Amniotic epithelial cell (primary cell): ENCODE data around the gene CER1.

Experiments used
- DNase-seq: peaks from one replicate; pipeline ENCODE4 v3.0.0-alpha.2; 2010; ENCODE audit warnings: low read depth

The CER1 gene

GRCh38 chr9:14722391-14723035, at the start of gene CER1:
Gene CER1 (minus strand): TSS chr9:14722733. CDS start chr9:14722672, 61 bp downstream.
- no peak for DNase-seq

- DNase-seq: no peak
Observed at GRCh38 chr9:14770592-14770991, 48.1 kb upstream of the CER1 start.

GRCh38 chr9:14769230-14769571, 46.7 kb upstream of the CER1 start:
- DNase-seq: no peak

- DNase-seq: peak; percentile 46
Observed at GRCh38 chr9:14768405-14769229, 46.1 kb upstream of the CER1 start.

- DNase-seq: no peak
Observed at GRCh38 chr9:14766299-14766698, 43.8 kb upstream of the CER1 start.

GRCh38 chr9:14761584-14761983, 39.1 kb upstream of the CER1 start:
- no peak for DNase-seq

DNA sequence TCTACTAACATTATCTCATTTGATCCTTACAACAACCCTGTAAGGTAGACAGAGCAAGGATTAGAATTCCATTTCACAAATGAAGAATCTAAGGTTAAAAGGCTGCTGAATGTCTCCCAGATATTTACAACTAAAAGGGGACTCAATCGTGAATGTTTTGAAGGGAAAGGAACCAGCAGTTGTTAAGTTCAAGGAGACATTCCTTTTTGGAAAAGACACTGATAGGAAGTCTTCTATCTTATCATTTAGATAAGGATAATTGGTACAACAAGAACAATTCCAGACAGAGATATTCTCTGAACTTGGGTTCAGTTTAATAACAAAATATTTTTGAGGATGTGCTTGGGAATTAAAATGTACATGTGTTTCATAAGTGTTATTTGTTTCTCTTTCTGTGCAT, 37.5 kb upstream of the CER1 start:
- DNase-seq: no peak

DNA sequence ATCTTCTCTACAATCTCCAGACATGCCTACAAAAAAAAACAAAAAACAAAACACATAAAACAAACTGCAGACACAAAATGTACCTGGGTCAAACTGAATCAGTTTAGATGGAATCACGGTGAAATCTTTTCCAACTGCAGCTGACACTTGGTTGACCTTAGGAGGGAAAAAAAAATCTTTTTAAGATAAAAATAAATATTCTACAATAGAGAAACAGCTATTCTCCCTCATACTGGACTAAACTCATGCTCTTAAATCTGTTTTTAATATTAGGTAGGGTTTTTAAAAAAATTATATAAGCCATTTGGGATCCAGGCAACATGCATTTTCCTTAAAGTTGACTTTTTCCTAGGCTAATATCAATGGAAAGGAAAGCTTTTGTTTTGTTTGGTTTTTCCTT, 33.8 kb upstream of the CER1 start:
- DNase-seq: no peak

GRCh38 chr9:14752871-14753270, 30.3 kb upstream of the CER1 start:
- DNase-seq: no peak

- no peak for DNase-seq
Observed at GRCh38 chr9:14752271-14752670, 29.7 kb upstream of the CER1 start.

- DNase-seq: no peak
Observed at GRCh38 chr9:14750821-14751220, 28.3 kb upstream of the CER1 start.

GRCh38 chr9:14749741-14750211, 27.2 kb upstream of the CER1 start:
- no peak for DNase-seq

- DNase-seq: no peak
Observed at GRCh38 chr9:14748373-14748772, 25.8 kb upstream of the CER1 start.

- DNase-seq: no peak
Observed at GRCh38 chr9:14747111-14747510, 24.6 kb upstream of the CER1 start.

DNA sequence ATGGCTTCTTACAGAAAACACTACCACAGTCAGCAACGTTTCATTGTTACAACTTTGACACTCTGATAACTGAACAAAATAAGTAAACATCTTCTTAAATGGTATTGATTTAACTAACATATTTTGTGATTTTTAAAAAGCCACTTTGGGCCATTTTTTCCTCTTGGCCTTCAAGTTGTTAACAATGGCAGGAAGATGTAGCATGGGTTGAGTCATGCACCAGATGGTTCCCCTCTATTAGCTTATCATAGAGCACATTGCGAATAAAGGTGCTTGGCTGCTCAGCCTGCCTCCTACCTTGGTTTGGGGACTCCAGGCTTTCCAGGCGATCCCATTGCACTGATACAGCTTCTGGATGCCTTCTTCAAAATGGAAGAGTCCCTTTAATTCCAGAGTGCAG, 24.1 kb upstream of the CER1 start:
- DNase-seq: no peak

GRCh38 chr9:14744768-14745167, 22.2 kb upstream of the CER1 start:
- DNase-seq: no peak

DNA sequence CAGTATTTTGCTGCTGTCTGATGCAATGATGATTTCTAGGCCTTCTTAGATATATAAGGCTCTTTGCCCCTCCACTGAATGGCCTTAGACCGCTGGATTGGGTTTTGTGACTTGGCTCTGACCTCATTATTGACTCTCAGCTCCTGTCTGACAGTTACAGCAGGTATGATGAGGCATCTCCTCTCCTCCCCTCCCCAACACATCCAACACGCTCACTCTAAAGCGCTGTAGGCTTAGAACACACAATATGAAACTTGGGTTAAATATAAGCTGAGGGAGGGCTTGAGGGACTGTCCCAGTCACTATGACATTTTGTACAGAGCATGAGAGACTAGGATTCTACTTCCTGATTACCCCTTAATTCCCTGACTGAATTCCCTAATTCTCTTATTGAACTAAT, 18.8 kb upstream of the CER1 start:
- DNase-seq: no peak

- DNase-seq: no peak
Observed at GRCh38 chr9:14733133-14733532, 10.6 kb upstream of the CER1 start.

- no peak for DNase-seq
Observed at GRCh38 chr9:14731294-14731981, 8.9 kb upstream of the CER1 start.

GRCh38 chr9:14730461-14730898, 7.9 kb upstream of the CER1 start:
- DNase-seq: no peak

GRCh38 chr9:14723301-14723700, 768 bp upstream of the CER1 start:
- DNase-seq: no peak

DNA sequence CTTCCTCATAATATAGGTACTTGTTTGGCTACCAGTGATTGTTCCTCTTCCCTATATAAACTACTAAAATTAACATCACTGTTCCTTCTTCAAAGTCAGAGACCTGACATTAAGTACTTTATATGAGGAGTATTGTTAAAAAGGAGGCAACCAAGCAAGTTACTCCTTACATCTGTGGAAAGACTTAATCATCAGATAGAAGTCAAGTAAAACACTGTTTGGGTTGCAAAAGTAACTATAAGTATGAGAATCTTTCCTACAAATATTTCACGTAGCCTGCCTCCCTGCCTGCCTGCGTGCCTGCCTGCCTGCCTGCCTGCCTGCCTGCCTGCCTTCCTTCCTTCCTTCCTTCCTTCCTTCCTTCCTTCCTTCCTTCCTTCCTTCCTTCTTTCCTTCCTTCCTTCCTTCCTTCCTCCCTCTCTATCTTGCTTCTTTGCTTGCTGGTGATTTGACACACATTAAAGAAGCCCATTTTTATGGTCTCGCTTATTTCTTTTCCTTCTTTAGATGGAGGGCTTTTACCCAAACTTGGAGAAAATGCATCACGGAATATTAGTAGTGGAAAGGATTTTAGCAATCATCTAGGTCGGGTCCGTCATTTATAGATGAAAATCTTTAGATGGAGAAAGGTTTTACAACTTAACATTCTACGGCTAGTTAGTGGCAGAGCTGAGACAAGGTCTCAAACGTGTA, 3.2 kb downstream of the CER1 start:
- no peak for DNase-seq
